ENCODE results near the gene MSGN1.

The MSGN1 gene

DNA sequence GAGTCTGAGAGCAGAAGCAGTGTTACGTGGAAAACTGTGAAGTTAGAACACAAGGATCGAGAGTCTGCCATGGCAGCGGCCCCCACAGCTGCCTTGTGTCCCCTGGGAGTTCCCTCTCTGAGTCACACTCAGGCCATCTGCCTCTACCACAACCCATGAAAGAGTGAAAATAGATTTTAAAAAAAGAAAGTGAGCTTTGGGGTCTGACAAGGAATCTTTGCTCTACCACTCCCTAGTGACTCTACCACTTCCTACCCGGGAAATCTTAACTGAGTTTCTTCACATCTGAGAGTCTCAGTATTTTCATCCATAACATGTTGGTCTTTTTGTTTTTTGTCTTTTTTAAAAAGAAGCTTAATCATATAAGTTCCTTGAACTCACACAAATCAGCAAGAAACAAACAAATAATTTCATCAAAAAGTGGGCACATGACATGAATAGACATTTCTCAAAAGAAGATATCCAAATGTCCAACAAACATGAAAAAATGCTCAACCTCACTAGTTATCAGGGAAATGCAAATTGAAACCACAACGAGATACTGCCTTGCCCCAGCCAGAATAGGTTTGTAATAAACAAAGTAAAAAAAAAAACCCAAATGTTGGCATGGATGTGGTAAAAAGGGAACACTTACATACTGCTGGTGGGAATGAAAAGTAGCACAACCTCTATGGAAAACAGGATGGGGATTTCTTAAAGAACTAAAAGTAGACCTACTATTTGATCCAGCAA, 2.4 kb upstream of the MSGN1 start (continued):
- TF ChIP-seq TSHZ1 (tag by site-specific recombination; IDR thresholded peaks at IDR 0.05; ENCODE audit: borderline replicate concordance): no peak
- no peak for TF ChIP-seq ZNF23 (tag by site-specific recombination; IDR thresholded peaks at IDR 0.05; ENCODE audit: borderline replicate concordance)
- TF ChIP-seq IKZF3 (tag by site-specific recombination; IDR thresholded peaks at IDR 0.05): no peak
- no peak for TF ChIP-seq ZNF792 (tag by site-specific recombination; IDR thresholded peaks at IDR 0.05)
- no peak for TF ChIP-seq HIC1 (tag by site-specific recombination; IDR thresholded peaks at IDR 0.05)

DNA sequence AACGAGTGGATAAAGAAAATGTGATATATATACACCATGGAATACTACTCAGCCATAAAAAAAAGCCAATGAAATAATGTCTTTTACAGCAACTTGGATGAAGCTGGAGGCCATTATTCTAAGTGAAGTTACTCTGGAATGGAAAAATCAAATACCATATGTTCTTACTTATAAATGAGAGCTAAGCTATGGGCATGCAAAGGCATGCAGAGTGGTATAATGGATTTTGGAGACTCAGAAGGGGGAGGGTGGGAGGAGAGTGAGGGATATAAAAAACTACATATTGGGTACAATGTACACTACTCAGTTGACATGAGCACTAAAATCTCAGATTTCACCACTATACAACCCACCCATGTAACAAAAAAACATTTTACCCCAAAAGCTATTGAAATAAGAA, 1.7 kb upstream of the MSGN1 start:
- POLR2A ChIA-PET: no interaction called here
- Histone ChIP-seq H3K36me3 (ENCODE audit: control insufficient read depth in 2 of 2, insufficient read depth in 1 of 2, low read length in 2 of 2) (no peaks in the 10 kb centered on the region), H3K4me1 (ENCODE audit: control insufficient read depth, insufficient read depth, low read length) (no peaks in the 10 kb centered on the region), H3K4me3 (ENCODE audit: low read depth, low read length) (no peak overlapping the region), H3K9me3 (ENCODE audit: control insufficient read depth, insufficient read depth, low read depth, low read length) (no peaks in the 10 kb centered on the region), H3K27ac (ENCODE audit: extremely low read depth, low read depth, low read length) (no peak overlapping the region)
- CTCF ChIA-PET: interaction anchor here (1.4 kb wide), 1 partner anchor 563 kb away, joined by 3 read pairs; no protein-coding TSS in a partner anchor
- TF ChIP-seq SP2 (tag by site-specific recombination; IDR thresholded peaks at IDR 0.05) (no peak), ZNF664 (tag by site-specific recombination; IDR thresholded peaks at IDR 0.05) (no peak), ZBTB1 (tag by site-specific recombination; IDR thresholded peaks at IDR 0.05) (no peak), ZNF549 (tag by site-specific recombination; IDR thresholded peaks at IDR 0.05) (no peak), ZSCAN30 (tag by site-specific recombination; IDR thresholded peaks at IDR 0.05) (no peak), HOXD13 (CRISPR knock-in tag; IDR thresholded peaks at IDR 0.05; ENCODE audit: borderline replicate concordance) (no peak), ZNF629 (tag by site-specific recombination; IDR thresholded peaks at IDR 0.05) (no peak), ZNF404 (tag by site-specific recombination; IDR thresholded peaks at IDR 0.05) (no peak), ZNF433 (tag by site-specific recombination; IDR thresholded peaks at IDR 0.05; ENCODE audit: low read depth) (no peak), KLF10 (tag by site-specific recombination; IDR thresholded peaks at IDR 0.05) (no peak), ZNF623 (tag by site-specific recombination; IDR thresholded peaks at IDR 0.05) (no peak), HOXA7 (CRISPR knock-in tag; IDR thresholded peaks at IDR 0.05; ENCODE audit: borderline replicate concordance) (no peak), ZNF747 (tag by site-specific recombination; IDR thresholded peaks at IDR 0.05) (no peak), ZNF112 (tag by site-specific recombination; IDR thresholded peaks at IDR 0.05) (no peak)

Measured in HEK293 (cell line).